Loucy (cell line): ENCODE results near the gene STRN3.
"Not testable (repeated sequence)": the region's sequence is repeated elsewhere in the genome, so short reads cannot be mapped to it uniquely, and the experiment has no call there.

Experiments
- CTCF ChIP-seq: fragments of 200-600 bp; sonication (generic); conservative IDR thresholded peaks from 2 replicates; pipeline ENCODE4 v1.5.1; 2014; ENCODE audit warnings: mild to moderate bottlenecking, antibody characterized with exemption, low read length
- EZH2phosphoT487 ChIP-seq: fragments of 200-600 bp; IDR thresholded peaks from 2 replicates; pipeline ENCODE4 v1.6.1; 2018; ENCODE audit warnings: antibody characterized with exemption, mild to moderate bottlenecking, moderate library complexity, borderline replicate concordance

DNA sequence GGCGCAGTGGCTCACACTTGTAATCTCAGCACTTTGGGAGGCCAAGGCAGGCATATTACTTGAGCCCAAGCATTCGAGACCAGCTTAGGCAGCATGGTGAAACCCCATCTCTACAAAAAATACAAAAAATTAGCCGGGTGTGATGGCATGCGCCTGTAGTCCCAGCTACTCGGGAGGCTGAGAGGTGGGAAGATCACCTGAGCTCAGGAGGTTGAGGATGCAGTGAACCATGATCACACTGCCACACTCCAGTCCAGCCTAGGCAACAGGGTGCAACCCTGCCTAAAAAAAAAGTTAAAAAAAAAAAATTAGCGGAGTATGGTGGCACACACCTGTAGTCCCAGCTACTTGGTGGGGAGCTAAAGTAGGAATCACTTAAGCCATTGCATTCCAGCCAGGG, 22.2 kb downstream of the STRN3 start:
- not testable (repeated sequence) for TF ChIP-seq CTCF, EZH2phosphoT487
